Vagina (tissue), 2 donors: ENCODE measurements around the gene TAF11L14.

Experiments used
- CTCF ChIP-seq, 3 experiments: fragments of 450-650 bp in 2 of 3; fragments of 200-600 bp in 1 of 3; sonication (generic) in 1 of 3; IDR thresholded peaks; one replicate each; pipeline ENCODE4 v1.5.1; 2017 to 2019; ENCODE audit warnings: antibody characterized with exemption in 3 of 3, mild to moderate bottlenecking in 2 of 3, moderate library complexity in 2 of 3
- POLR2AphosphoS5 ChIP-seq, 2 donors: sonication (generic); formaldehyde crosslinking; IDR thresholded peaks; one replicate each; pipeline ENCODE4 v1.9.0; 2017; ENCODE audit warnings: antibody characterized with exemption in 2 of 2, mild to moderate bottlenecking in 2 of 2, low read depth in 1 of 2; ENCODE audit not compliant: insufficient read depth in 1 of 2

- TF ChIP-seq CTCF (IDR thresholded peaks at IDR 0.05) (no peak), POLR2AphosphoS5 (IDR thresholded peaks at IDR 0.05; ENCODE audit: insufficient read depth in 1 of 2, low read depth in 1 of 2) (no peak)
These were observed 21.7 kb downstream of the TAF11L14 start for GRCh38 chr5:17655921-17656320.
